ENCODE data around the gene CPEB3. TPM values are rescaled to one million over a fixed set of nuclear protein-coding genes. Genes with fewer than 3 reads are reported as not detected.
"Not testable (repeated sequence)": the region's sequence is repeated elsewhere in the genome, so short reads cannot be mapped to it uniquely, and the experiment has no call there.

Gene CPEB3
- total RNA-seq, 1 experiment from 2014 or later = 2.8 TPM

- POLR2A ChIA-PET = no interaction called here
- Mint-ChIP-seq H3K4me3 (ENCODE audit: unreplicated experiment) (no peak overlapping the region), H3K27ac (ENCODE audit: low read depth, unreplicated experiment) (no peak overlapping the region), H3K4me1 (ENCODE audit: insufficient read depth, unreplicated experiment) (peaks cover 10% of the 10 kb centered on the region), H3K9me3 (ENCODE audit: unreplicated experiment) (no peaks in the 10 kb centered on the region), H3K27me3 (ENCODE audit: insufficient read depth, unreplicated experiment) (no peaks in the 10 kb centered on the region), H3K36me3 (ENCODE audit: insufficient read depth, unreplicated experiment) (no peaks in the 10 kb centered on the region)
- intact Hi-C loops (cut with micrococcal nuclease) = no loop called here
- CTCF ChIA-PET = no interaction called here
- BruUV-seq (replicated peaks) = no TSS peak
- TF ChIP-seq, protein P1, sequence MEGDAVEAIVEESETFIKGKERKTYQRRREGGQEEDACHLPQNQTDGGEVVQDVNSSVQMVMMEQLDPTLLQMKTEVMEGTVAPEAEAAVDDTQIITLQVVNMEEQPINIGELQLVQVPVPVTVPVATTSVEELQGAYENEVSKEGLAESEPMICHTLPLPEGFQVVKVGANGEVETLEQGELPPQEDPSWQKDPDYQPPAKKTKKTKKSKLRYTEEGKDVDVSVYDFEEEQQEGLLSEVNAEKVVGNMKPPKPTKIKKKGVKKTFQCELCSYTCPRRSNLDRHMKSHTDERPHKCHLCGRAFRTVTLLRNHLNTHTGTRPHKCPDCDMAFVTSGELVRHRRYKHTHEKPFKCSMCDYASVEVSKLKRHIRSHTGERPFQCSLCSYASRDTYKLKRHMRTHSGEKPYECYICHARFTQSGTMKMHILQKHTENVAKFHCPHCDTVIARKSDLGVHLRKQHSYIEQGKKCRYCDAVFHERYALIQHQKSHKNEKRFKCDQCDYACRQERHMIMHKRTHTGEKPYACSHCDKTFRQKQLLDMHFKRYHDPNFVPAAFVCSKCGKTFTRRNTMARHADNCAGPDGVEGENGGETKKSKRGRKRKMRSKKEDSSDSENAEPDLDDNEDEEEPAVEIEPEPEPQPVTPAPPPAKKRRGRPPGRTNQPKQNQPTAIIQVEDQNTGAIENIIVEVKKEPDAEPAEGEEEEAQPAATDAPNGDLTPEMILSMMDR (IDR thresholded peaks at IDR 0.05; ENCODE audit: unreplicated experiment) = no peak
- no peak for DNase-seq (ENCODE audit: unreplicated experiment)
Observed at GRCh38 chr10:92119340-92119739, 171.5 kb downstream of the CPEB3 start.

DNA sequence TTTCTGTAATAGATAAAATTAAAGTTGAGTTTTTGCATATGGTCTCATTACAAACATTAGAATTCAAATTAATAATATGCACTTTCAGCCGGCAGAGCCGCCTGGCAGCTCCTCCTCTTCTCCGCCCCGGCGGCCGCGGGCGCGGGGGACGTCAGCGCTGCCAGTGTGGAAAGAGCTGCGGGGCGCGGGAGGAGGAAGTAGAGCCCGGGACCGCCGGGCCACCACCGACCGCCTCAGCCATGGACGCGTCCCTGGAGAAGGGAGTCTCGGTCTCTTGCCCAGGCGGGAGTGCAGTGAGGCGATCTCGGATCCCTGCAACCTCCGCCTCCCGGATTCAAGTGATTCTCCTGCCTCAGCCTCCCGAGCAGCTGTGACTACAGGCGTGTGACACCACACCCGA, 176.0 kb downstream of the CPEB3 start:
- H3K4me1 Mint-ChIP-seq (ENCODE audit: insufficient read depth, unreplicated experiment); H3K9me3 Mint-ChIP-seq (ENCODE audit: unreplicated experiment); BruUV-seq (replicated peaks); DNase-seq (ENCODE audit: unreplicated experiment); H3K27me3 Mint-ChIP-seq (ENCODE audit: insufficient read depth, unreplicated experiment); intact Hi-C loops (cut with micrococcal nuclease); H3K27ac Mint-ChIP-seq (ENCODE audit: low read depth, unreplicated experiment); H3K36me3 Mint-ChIP-seq (ENCODE audit: insufficient read depth, unreplicated experiment); H3K4me3 Mint-ChIP-seq (ENCODE audit: unreplicated experiment): not testable (repeated sequence)
- ChIA-PET POLR2A (interaction anchor here (0.9 kb wide), 1 partner anchor 8 kb away, joined by 3 read pairs; no protein-coding TSS in a partner anchor), CTCF (interaction anchor here (1.2 kb wide), 1 partner anchor 176 kb away, joined by 4 read pairs; the partner anchor contains the start of genes CPEB3 and MARCHF5)

DNA sequence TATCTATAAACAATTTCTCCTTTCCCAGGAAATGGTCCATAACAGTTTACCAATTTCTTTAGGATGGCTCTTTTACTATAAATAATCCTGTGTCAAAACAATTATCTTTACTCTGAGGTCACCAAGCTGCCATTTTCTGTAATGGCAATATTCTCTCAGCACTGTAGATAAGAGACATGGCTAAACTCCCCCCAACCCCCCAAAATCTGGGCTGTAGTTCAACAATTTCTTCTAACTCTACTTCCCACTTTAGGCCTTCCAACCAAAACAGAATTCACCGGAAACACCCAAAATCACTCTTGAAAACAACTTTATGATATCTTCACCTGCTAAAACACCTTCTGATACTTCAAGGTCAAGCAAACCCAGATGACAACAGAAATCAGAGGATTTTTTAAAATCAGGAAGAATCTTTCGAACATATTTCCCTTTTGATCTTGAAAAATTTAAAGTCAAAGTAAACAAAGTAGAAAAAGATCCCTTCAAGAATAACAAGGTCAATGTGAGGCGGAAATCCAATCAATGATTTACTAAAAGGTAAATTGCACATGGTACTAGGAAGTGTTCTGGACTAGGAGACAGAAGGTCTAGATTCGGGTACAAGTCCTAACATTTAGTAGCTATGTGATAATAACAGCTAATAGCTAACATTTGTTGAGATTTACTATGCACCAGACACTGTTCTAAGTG, 176.8 kb downstream of the CPEB3 start:
- H3K9me3 Mint-ChIP-seq (ENCODE audit: unreplicated experiment) = no peaks in the 10 kb centered on the region
- no peaks in the 10 kb centered on the region for H3K27me3 Mint-ChIP-seq (ENCODE audit: insufficient read depth, unreplicated experiment)
- no peak overlapping the region for H3K27ac Mint-ChIP-seq (ENCODE audit: low read depth, unreplicated experiment)
- ChIA-PET POLR2A (interaction anchor here (0.9 kb wide), 1 partner anchor 9 kb away, joined by 3 read pairs; no protein-coding TSS in a partner anchor), CTCF (interaction anchor here (1.2 kb wide), 1 partner anchor 177 kb away, joined by 4 read pairs; the partner anchor contains the start of genes CPEB3 and MARCHF5)
- intact Hi-C loops (cut with micrococcal nuclease) = no loop called here
- H3K4me1 Mint-ChIP-seq (ENCODE audit: insufficient read depth, unreplicated experiment) = no peaks in the 10 kb centered on the region
- no TSS peak for BruUV-seq (replicated peaks)
- DNase-seq (ENCODE audit: unreplicated experiment) = no peak
- TF ChIP-seq, protein P1 (IDR thresholded peaks at IDR 0.05; ENCODE audit: unreplicated experiment) = no peak
- no peak overlapping the region for H3K4me3 Mint-ChIP-seq (ENCODE audit: unreplicated experiment)
- peaks cover 6% of the 10 kb centered on the region for H3K36me3 Mint-ChIP-seq (ENCODE audit: insufficient read depth, unreplicated experiment)

- intact Hi-C loops (cut with micrococcal nuclease) = no loop called here
- Mint-ChIP-seq H3K27me3 (ENCODE audit: insufficient read depth, unreplicated experiment) (no peaks in the 10 kb centered on the region), H3K4me3 (ENCODE audit: unreplicated experiment) (no peak overlapping the region), H3K36me3 (ENCODE audit: insufficient read depth, unreplicated experiment) (peaks cover 6% of the 10 kb centered on the region), H3K4me1 (ENCODE audit: insufficient read depth, unreplicated experiment) (no peaks in the 10 kb centered on the region), H3K9me3 (ENCODE audit: unreplicated experiment) (no peaks in the 10 kb centered on the region), H3K27ac (ENCODE audit: low read depth, unreplicated experiment) (no peak overlapping the region)
- POLR2A ChIA-PET = interaction anchor here (0.7 to 1.6 kb wide), 3 partner anchors 9 to 16 kb away, joined by 3 to 4 read pairs (median 3); no protein-coding TSS in a partner anchor
- CTCF ChIA-PET = interaction anchor here (0.6 to 1.2 kb wide), 3 partner anchors 15 to 204 kb away, joined by 3 to 5 read pairs (median 4); no protein-coding TSS in a partner anchor
- TF ChIP-seq, protein P1 (IDR thresholded peaks at IDR 0.05; ENCODE audit: unreplicated experiment) = no peak
- no TSS peak for BruUV-seq (replicated peaks)
- DNase-seq (ENCODE audit: unreplicated experiment) = no peak
Observed at GRCh38 chr10:92112462-92112861, 178.4 kb downstream of the CPEB3 start.
